Measurements from ENCODE around the gene ATXN3L. TPM values are rescaled to one million over a fixed set of nuclear protein-coding genes. Genes with fewer than 3 reads are reported as not detected.

Gene ATXN3L
- total RNA-seq, 2 experiments from 2014 or later, result not detected

- intact Hi-C loops (cut with micrococcal nuclease), result no loop called here
- no peaks in the 10 kb centered on the region for H3K27me3 Mint-ChIP-seq
- ATAC-seq (no peak), DNase-seq (no peak)
- ChIA-PET CTCF (no interaction called here), POLR2A (no interaction called here)
- no peak for TF ChIP-seq CTCF (IDR thresholded peaks at IDR 0.05)
- no peaks in the 10 kb centered on the region for H3K36me3 Mint-ChIP-seq (ENCODE audit: low read depth)
- no peak overlapping the region for H3K27ac Mint-ChIP-seq
- no peak overlapping the region for H3K4me3 Mint-ChIP-seq
- H3K4me1 Mint-ChIP-seq (ENCODE audit: low read depth), result peaks cover 3% of the 10 kb centered on the region
- H3K9me3 Mint-ChIP-seq, result no peaks in the 10 kb centered on the region
These were observed 14.6 kb upstream of the ATXN3L start for GRCh38 chrX:13334491-13334890.

DNA sequence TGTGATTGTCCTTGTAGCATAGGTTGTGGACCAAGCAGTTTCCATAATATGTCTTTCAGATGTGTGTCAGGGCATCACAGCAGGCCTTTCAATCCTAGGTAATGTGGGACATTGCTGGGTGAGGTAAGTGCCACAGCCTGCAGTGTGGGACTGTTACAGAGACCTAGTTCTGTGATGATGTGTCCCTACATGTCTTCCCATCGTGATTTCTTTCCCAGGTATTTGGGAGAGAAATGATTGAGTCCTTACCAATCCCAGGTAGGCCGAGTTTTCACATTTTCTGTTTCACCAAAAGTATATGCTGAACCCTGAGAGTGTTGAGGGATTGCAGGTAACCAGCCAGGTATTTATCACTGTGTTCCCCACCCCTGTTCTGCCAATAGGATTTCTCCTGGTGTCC is 10.6 kb upstream of the ATXN3L start:
- intact Hi-C loops (cut with micrococcal nuclease), result no loop called here
- no peaks in the 10 kb centered on the region for H3K27me3 Mint-ChIP-seq
- no peak for DNase-seq
- peaks cover 3% of the 10 kb centered on the region for H3K4me1 Mint-ChIP-seq (ENCODE audit: low read depth)
- H3K4me3 Mint-ChIP-seq, result no peak overlapping the region
- H3K36me3 Mint-ChIP-seq (ENCODE audit: low read depth), result no peaks in the 10 kb centered on the region
- no peak for ATAC-seq
- no peaks in the 10 kb centered on the region for H3K9me3 Mint-ChIP-seq
- ChIA-PET POLR2A (no interaction called here), CTCF (no interaction called here)
- H3K27ac Mint-ChIP-seq, result no peak overlapping the region
- no peak for TF ChIP-seq CTCF (IDR thresholded peaks at IDR 0.05)

GRCh38 chrX:13327666-13328065 is 7.8 kb upstream of the ATXN3L start:
- ATAC-seq, result no peak
- H3K4me1 Mint-ChIP-seq (ENCODE audit: low read depth), result no peaks in the 10 kb centered on the region
- ChIA-PET POLR2A (no interaction called here), CTCF (interaction anchor here (1.2 kb wide), 1 partner anchor 381 kb away, joined by 3 read pairs; no protein-coding TSS in a partner anchor)
- H3K4me3 Mint-ChIP-seq, result no peak overlapping the region
- H3K36me3 Mint-ChIP-seq (ENCODE audit: low read depth), result no peaks in the 10 kb centered on the region
- no peak for DNase-seq
- no peaks in the 10 kb centered on the region for H3K27me3 Mint-ChIP-seq
- no peaks in the 10 kb centered on the region for H3K9me3 Mint-ChIP-seq
- H3K27ac Mint-ChIP-seq, result no peak overlapping the region
- intact Hi-C loops (cut with micrococcal nuclease), result no loop called here
- TF ChIP-seq CTCF (IDR thresholded peaks at IDR 0.05), result no peak

DNA sequence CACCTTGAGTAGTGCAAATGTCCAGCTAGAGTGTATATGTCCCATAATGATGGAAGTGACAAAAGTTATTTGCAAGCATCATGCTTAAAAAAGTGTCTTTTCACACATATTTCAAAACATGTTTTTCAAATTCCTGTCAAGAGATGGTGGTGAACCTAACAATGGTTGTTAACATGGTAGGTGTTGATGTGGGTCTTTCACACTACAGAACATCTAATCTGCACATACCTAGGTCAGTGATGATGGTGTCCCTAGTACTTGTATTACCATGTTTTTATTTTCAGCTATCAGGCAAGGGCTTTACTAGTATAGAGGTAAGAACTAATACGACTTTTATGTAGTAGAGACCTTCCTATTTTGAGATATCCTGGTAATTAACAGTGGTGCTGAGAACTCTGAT is 3.4 kb upstream of the ATXN3L start:
- no peak for TF ChIP-seq CTCF (IDR thresholded peaks at IDR 0.05)
- ChIA-PET POLR2A (no interaction called here), CTCF (no interaction called here)
- no peaks in the 10 kb centered on the region for H3K4me1 Mint-ChIP-seq (ENCODE audit: low read depth)
- DNase-seq, result no peak
- intact Hi-C loops (cut with micrococcal nuclease), result no loop called here
- H3K36me3 Mint-ChIP-seq (ENCODE audit: low read depth), result no peaks in the 10 kb centered on the region
- H3K4me3 Mint-ChIP-seq, result no peak overlapping the region
- H3K27ac Mint-ChIP-seq, result no peak overlapping the region
- H3K9me3 Mint-ChIP-seq, result peaks cover 1% of the 10 kb centered on the region
- no peaks in the 10 kb centered on the region for H3K27me3 Mint-ChIP-seq
- ATAC-seq, result no peak

DNA sequence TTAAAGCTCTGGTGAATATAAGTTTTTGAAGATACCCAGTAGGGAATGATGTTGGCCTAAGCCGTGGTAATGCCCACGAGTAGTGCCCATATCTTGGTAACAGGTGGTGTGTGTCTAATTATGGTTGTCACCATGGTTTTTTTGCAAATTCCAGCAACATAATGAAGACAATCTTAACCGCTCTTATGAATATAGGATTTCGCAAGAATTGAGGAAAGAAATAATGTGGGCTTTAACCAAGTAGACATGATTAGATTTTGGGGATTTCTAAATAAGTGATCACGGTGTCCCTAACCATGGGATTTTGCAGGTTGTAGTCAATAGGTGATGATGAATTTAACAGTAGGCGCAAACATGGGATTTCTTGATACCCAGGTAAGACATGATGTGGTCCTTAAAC is 2.5 kb downstream of the ATXN3L start:
- intact Hi-C loops (cut with micrococcal nuclease), result no loop called here
- TF ChIP-seq CTCF (IDR thresholded peaks at IDR 0.05), result no peak

More for the DNA sequence above, 2.5 kb downstream of the ATXN3L start:
- Mint-ChIP-seq H3K27ac (no peak overlapping the region), H3K4me3 (no peak overlapping the region), H3K27me3 (no peaks in the 10 kb centered on the region), H3K4me1 (ENCODE audit: low read depth) (no peaks in the 10 kb centered on the region), H3K36me3 (ENCODE audit: low read depth) (no peaks in the 10 kb centered on the region), H3K9me3 (peaks cover 1% of the 10 kb centered on the region)
- CTCF ChIA-PET, result no interaction called here
- POLR2A ChIA-PET, result no interaction called here
- ATAC-seq (no peak), DNase-seq (no peak)

Data from activated CD8-positive, alpha-beta T cell treated with anti-CD3 and anti-CD28 coated beads for 36 hours (primary cell).